Motor neuron (in vitro differentiated cells): ENCODE data around the gene BMERB1. TPM values are rescaled to one million over a fixed set of nuclear protein-coding genes. Genes with fewer than 3 reads are reported as not detected.
"Not testable (repeated sequence)": the region's sequence is repeated elsewhere in the genome, so short reads cannot be mapped to it uniquely, and the experiment has no call there.

Source experiments
- ATAC-seq, 8 experiments: fragments of 200-7000 bp; cut with Tn5 transposase; replicated peaks in 6 of 8; 2 replicates each; pipeline ENCODE4 v1.8.0; 2021; ENCODE audit warnings: mild to moderate bottlenecking in 8 of 8, moderate library complexity in 8 of 8
- H3K27ac ChIP-seq, 2 donors: fragments of 250-450 bp; sonication (Bioruptor Pico); 2 replicates each; pipeline ENCODE4 v1.9.0; 2021; ENCODE audit warnings: antibody characterized with exemption in 2 of 2, mild to moderate bottlenecking in 2 of 2, moderate library complexity in 1 of 2
- H3K4me1 ChIP-seq, 2 donors: fragments of 250-450 bp; sonication (Bioruptor Pico); replicated peaks in 1 of 2; 2 replicates each; pipeline ENCODE4 v1.6.1; 2021; ENCODE audit warnings: antibody characterized with exemption in 2 of 2, mild to moderate bottlenecking in 2 of 2, moderate library complexity in 1 of 2
- H3K4me3 ChIP-seq, 5 donors: fragments of 250-450 bp; sonication (Bioruptor Pico); 2 replicates each; pipeline ENCODE4 v1.9.0; 2021; ENCODE audit warnings: antibody characterized with exemption in 5 of 5, mild to moderate bottlenecking in 5 of 5, moderate library complexity in 4 of 5
- WGBS, 10 experiments: fragments of 450-650 bp; shearing (Covaris generic); methylation state at CpG; one replicate each; pipeline ENCODE4 v1.0.0; 2022; 5-methylcytosine and 5-hydroxymethylcytosine counted together
- in situ Hi-C, 9 experiments: fragments of 400-800 bp; cut with MboI; loops; one replicate each; pipeline ENCODE4 v1.15.0; 2021; ENCODE audit warnings: low sequenced_read_pairs in 9 of 9, low pct_unique_long_range_greater_than_20kb in 2 of 9; ENCODE audit not compliant: unreplicated experiment in 9 of 9
- total RNA-seq, 8 experiments: library from RNA; unstranded; fragments of 300-600 nt; gene quantifications; 2 replicates each; pipeline versions ENCODE4 v1.2.3 to v1.2.4, GENCODE V29; 2022

BMERB1 gene
- total RNA-seq, 8 experiments from 2014 or later, result 11.3 to 125 (median 56.1) TPM

- no peaks in the 10 kb centered on the region for H3K4me1 ChIP-seq
- peak in 3 of 8 experiments; percentile 96 to 98 (median 98) for ATAC-seq
- in situ Hi-C loops, result no loop called here
- WGBS, 10 experiments, result 35 to 100% (median 67%) methylated on average over 1 to 8 of the region's 9 CpGs; no CpG with 5 or more reads in 1 of the 10 experiments
- no peak overlapping the region for H3K27ac ChIP-seq
- no peak overlapping the region for H3K4me3 ChIP-seq
Observed at GRCh38 chr16:15403392-15403995, 30.9 kb upstream of the BMERB1 start.

GRCh38 chr16:15404091-15404490, 30.3 kb upstream of the BMERB1 start:
- H3K4me1 ChIP-seq, H3K27ac ChIP-seq, H3K4me3 ChIP-seq, in situ Hi-C loops: not testable (repeated sequence)
- 80 to 100% (median 97%) methylated on average over 1 to 3 of the region's 3 CpGs; no CpG with 5 or more reads in 2 of the 10 experiments for WGBS, 10 experiments
- peak in 3 of 8 experiments; percentile 47 to 59 (median 58) for ATAC-seq

- Histone ChIP-seq H3K27ac (no peak overlapping the region), H3K4me1 (no peaks in the 10 kb centered on the region), H3K4me3 (no peak overlapping the region)
- in situ Hi-C loops, result no loop called here
- no peak for ATAC-seq
- 35 to 100% (median 87%) methylated on average over 1 to 3 of the region's 4 CpGs; no CpG with 5 or more reads in 3 of the 10 experiments for WGBS, 10 experiments
Observed at GRCh38 chr16:15404792-15405191, 29.6 kb upstream of the BMERB1 start.

- in situ Hi-C loops, ATAC-seq: not testable (repeated sequence)
Observed at GRCh38 chr16:15407756-15408155, 26.6 kb upstream of the BMERB1 start.

GRCh38 chr16:15409476-15409875, 24.9 kb upstream of the BMERB1 start:
- ATAC-seq, H3K4me1 ChIP-seq, in situ Hi-C loops, H3K27ac ChIP-seq, H3K4me3 ChIP-seq: not testable (repeated sequence)
- 37 to 100% (median 91%) methylated on average over 1 to 4 of the region's 6 CpGs; no CpG with 5 or more reads in 1 of the 10 experiments for WGBS, 10 experiments

More at GRCh38 chr16:15407756-15408155, 26.6 kb upstream of the BMERB1 start:
- 74 to 92% (median 83%) methylated on average over 1 to 4 of the region's 4 CpGs; no CpG with 5 or more reads in 2 of the 10 experiments for WGBS, 10 experiments
- not testable (repeated sequence) for H3K27ac ChIP-seq, H3K4me1 ChIP-seq, H3K4me3 ChIP-seq

- ATAC-seq, result peak in 1 of 8 experiments; percentile 54
- in situ Hi-C loops, result no loop called here
- Histone ChIP-seq H3K4me1 (no peaks in the 10 kb centered on the region), H3K27ac (no peak overlapping the region), H3K4me3 (no peak overlapping the region)
- 4 to 100% (median 74%) methylated on average over 1 to 3 of the region's 3 CpGs; no CpG with 5 or more reads in 1 of the 10 experiments for WGBS, 10 experiments
Observed at GRCh38 chr16:15415511-15415985, 18.8 kb upstream of the BMERB1 start.

GRCh38 chr16:15417197-15417596, 17.2 kb upstream of the BMERB1 start:
- H3K4me1 ChIP-seq, result no peaks in the 10 kb centered on the region
- no peak overlapping the region for H3K4me3 ChIP-seq
- no peak for ATAC-seq
- in situ Hi-C loops, result no loop called here
- H3K27ac ChIP-seq, result no peak overlapping the region
- WGBS, 10 experiments, result 70 to 100% (median 90%) methylated on average over 1 to 2 of the region's 2 CpGs; no CpG with 5 or more reads in 5 of the 10 experiments

- Histone ChIP-seq H3K4me1 (no peaks in the 10 kb centered on the region), H3K27ac (no peak overlapping the region), H3K4me3 (no peak overlapping the region)
- 86 to 100% (median 98%) methylated on average over 1 to 3 of the region's 3 CpGs; no CpG with 5 or more reads in 4 of the 10 experiments for WGBS, 10 experiments
- in situ Hi-C loops, result no loop called here
- no peak for ATAC-seq
Observed at GRCh38 chr16:15418206-15418605, 16.2 kb upstream of the BMERB1 start.

- WGBS, 10 experiments, result 0 to 100% (median 60%) methylated on average over 1 to 2 of the region's 5 CpGs; no CpG with 5 or more reads in 3 of the 10 experiments
- H3K27ac ChIP-seq, in situ Hi-C loops, H3K4me3 ChIP-seq, H3K4me1 ChIP-seq, ATAC-seq: not testable (repeated sequence)
Observed at GRCh38 chr16:15421696-15422095, 12.7 kb upstream of the BMERB1 start.

- Histone ChIP-seq H3K4me3 (no peak overlapping the region), H3K27ac (no peak overlapping the region), H3K4me1 (no peaks in the 10 kb centered on the region)
- no peak for ATAC-seq
- in situ Hi-C loops, result no loop called here
- WGBS, 10 experiments, result 58 to 94% (median 73%) methylated on average over 2 to 7 of the region's 8 CpGs; no CpG with 5 or more reads in 3 of the 10 experiments
Observed at GRCh38 chr16:15422222-15422621, 12.2 kb upstream of the BMERB1 start.

GRCh38 chr16:15425861-15426260, 8.5 kb upstream of the BMERB1 start:
- in situ Hi-C loops, result no loop called here
- Histone ChIP-seq H3K27ac (no peak overlapping the region), H3K4me1 (no peaks in the 10 kb centered on the region), H3K4me3 (no peak overlapping the region)
- no peak for ATAC-seq
- WGBS, 10 experiments, result 58 to 100% (median 88%) methylated on average over 1 to 6 of the region's 6 CpGs

GRCh38 chr16:15426796-15427195, 7.6 kb upstream of the BMERB1 start:
- no peak overlapping the region for H3K4me3 ChIP-seq
- no peak for ATAC-seq
- WGBS, 10 experiments, result 37 to 92% (median 87%) methylated on average over 2 to 6 of the region's 6 CpGs; no CpG with 5 or more reads in 2 of the 10 experiments
- no peak overlapping the region for H3K27ac ChIP-seq
- no peaks in the 10 kb centered on the region for H3K4me1 ChIP-seq
- in situ Hi-C loops, result no loop called here

- peak in 4 of 8 experiments; percentile 19 to 95 (median 90) for ATAC-seq
Observed at GRCh38 chr16:15427648-15428239, 6.6 kb upstream of the BMERB1 start.

More at GRCh38 chr16:15427648-15428239, 6.6 kb upstream of the BMERB1 start:
- Histone ChIP-seq H3K4me3 (no peak overlapping the region), H3K4me1 (no peaks in the 10 kb centered on the region), H3K27ac (no peak overlapping the region)
- in situ Hi-C loops, result no loop called here
- 0 to 100% (median 52%) methylated on average over 1 to 8 of the region's 8 CpGs; no CpG with 5 or more reads in 1 of the 10 experiments for WGBS, 10 experiments
